Body of pancreas (tissue), 4 donors: Measurements from ENCODE around the gene BABAM2.

Experiments used
- CTCF ChIP-seq, 7 experiments: fragments of 450-650 bp in 4 of 7; fragments of 200-600 bp in 3 of 7; sonication (generic) in 3 of 7; IDR thresholded peaks; one replicate each; pipeline ENCODE4 v1.5.1; 2016 to 2019; ENCODE audit warnings: antibody characterized with exemption in 7 of 7
- POLR2A ChIP-seq, 3 donors: fragments of 450-650 bp; IDR thresholded peaks; one replicate each; pipeline ENCODE4 v1.6.1; 2016; ENCODE audit warnings: antibody characterized with exemption in 3 of 3, mild to moderate bottlenecking in 2 of 3

- TF ChIP-seq CTCF (IDR thresholded peaks at IDR 0.05) (no peak), POLR2A (IDR thresholded peaks at IDR 0.05) (no peak)
These were observed 163.1 kb downstream of the BABAM2 start for GRCh38 chr2:28053597-28053996.
